LHCN-M2 (cell line): ENCODE results near the gene TMEM154. TPM values are rescaled to one million over a fixed set of nuclear protein-coding genes. Genes with fewer than 3 reads are reported as not detected.
A peak's percentile ranks its signal among the peaks of the same experiment; 100 is the strongest.

ENCODE experiments used
- DNase-seq: peaks from one replicate; pipeline ENCODE4 v3.0.0-alpha.2; 2012; ENCODE audit warnings: low read depth
- polyA plus RNA-seq: library from polyadenylated mRNA; unstranded; fragments of >200 nt; gene quantifications from one replicate; pipeline ENCODE4 v1.2.1, GENCODE V29; 2012; ENCODE audit warnings: missing spikeins
- total RNA-seq: library from RNA; depleted of rRNA; stranded (reverse); fragments of >200 nt; gene quantifications from 2 replicates; pipeline ENCODE4 v1.2.3, GENCODE V29; 2014; rRNA removed

Gene TMEM154, protein sequence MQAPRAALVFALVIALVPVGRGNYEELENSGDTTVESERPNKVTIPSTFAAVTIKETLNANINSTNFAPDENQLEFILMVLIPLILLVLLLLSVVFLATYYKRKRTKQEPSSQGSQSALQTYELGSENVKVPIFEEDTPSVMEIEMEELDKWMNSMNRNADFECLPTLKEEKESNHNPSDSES
- 0.52 and 0.90 TPM in 2 replicates for total RNA-seq
- 0.19 TPM for polyA plus RNA-seq

DNA sequence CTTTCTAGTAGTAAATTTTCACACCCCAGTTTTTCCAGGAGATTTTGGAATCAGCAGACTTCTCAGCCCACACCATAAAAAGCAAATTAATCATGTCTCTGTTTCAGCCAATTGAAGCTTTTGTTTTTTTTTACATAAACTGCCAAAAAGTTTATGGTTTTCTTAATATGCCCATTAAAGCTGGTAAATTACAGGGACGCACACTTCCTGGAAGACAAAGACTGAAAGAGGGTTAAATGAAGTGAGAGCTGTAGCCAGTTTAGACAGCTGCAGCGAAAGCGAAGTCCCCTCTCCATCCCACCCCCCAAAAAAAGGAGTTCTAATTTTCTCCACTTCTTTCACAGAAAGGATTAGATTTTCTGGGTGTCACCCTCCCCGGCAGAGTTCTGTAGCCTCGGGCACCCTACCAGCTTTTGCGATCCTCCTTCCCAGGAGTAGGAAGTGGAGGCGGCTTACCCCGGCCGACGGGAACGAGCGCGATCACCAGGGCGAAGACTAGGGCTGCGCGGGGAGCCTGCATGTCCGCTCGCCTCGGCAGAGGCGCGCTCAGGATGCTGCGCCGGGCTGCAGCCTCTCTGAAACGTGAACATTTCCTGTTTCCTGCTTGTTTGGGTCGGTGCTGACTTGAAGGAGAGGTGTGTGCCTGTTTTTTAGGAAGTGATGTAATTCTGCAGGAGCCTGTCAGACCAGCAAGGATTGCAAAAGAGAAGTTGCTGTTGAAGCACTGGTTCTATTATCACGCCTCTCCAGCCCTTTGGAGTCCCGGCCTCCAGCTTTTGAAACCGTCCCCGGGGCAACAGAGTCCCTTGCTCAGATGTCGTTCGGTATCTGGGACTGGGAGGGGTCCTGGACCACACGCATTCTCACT is at the start of gene TMEM154:
Gene TMEM154, minus strand, starts transcription at position 584 of the 868 bp plus-strand sequence. Its CDS starts 64 bp downstream, at position 520.
- peak; percentile 51 for DNase-seq

DNA sequence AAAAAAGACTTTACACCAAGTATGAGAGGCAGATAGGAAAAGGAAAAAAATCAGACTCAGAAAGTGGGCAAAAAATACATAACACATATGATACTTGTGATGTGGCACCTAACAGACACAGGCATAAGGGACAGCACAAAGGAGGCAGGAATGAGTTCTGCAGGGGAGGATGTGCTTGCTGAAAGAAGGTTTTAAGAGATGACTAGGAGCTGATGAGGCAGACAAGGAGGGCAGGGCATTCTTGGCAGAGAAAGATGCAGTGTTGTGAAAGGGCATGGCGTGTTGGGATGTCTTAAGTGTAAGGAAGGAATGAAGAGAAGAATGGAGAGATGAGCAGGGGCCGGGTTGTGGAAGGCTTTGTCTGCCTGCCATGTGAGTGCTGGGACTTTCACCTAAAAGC is 49.7 kb upstream of the TMEM154 start:
- peak; percentile 22 for DNase-seq

DNA sequence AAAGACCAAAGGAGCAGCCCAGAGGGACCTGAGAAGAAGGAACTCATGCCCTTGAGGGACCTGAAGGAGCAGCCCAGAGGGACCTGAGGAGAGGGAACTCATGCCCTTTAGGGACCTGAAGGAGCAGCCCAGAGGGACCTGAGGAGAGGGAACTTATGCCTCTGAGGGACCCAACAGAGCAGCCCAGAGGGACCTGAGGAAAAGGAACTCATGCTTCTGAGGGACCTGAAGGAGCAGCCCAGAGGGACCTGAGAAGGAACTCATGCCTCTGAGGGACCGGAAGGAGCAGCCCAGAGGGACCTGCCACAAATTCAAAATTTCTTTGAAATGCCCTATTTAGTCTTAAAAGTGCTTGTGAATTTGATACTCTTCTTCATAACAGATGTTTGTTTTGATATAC is 48.5 kb upstream of the TMEM154 start:
- DNase-seq = no peak

DNA sequence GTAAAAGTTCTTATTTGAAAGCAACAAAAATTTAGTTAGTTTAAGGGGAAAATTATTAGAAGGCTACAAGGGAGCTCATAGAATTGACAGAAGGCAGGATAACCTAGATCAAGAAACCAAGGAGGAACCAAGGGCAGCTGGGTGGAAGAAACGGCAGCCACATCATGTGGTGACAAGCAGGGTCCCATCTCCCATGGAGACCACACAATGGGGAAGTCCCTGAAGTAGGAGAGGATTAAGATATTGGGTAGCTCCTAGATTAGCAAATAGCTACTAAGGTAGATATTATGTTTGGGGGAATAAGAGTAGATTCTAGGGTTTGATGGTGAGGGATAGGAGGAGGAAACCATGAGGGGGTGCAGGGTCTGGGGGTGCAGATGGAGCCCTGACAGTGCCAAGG is 48.0 kb upstream of the TMEM154 start:
- DNase-seq = no peak

DNA sequence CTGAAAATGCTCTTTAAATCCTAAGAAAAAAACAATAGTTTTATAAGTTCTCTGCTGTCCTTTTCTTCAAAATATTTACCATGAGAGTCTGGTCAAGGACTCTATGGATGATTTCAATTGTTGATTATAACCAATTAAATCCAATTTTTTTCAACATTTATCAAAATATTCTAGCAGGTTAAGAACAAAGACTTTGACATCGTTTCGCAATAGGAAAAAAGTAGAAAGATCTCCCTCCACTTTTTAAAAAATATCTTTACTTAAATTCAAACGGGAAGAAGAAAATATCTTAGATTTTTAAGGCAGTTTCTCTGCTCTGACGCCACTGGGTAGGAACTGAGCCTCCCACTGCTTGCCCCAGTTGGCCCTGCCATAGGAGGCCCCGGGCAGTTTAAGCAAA is 44.7 kb upstream of the TMEM154 start:
- DNase-seq = no peak

DNA sequence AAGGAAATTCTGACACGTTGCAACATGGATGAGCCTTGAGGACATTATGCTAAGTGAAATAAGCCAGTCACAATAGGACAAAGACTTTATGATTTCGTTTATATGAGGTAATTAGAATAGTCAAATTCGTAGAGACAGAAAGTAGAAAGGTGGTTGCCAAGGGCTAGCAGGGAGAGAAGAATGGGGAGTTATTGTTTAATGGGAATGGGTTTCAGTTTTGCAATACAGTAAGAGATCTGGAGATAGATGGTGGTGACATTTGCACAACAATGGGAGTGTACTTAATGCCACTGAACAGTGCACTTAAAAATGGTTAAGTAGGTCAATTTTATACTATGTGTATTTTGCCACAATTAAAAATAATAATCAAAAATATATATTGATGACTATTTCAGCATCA is 43.4 kb upstream of the TMEM154 start:
- DNase-seq = no peak

DNA sequence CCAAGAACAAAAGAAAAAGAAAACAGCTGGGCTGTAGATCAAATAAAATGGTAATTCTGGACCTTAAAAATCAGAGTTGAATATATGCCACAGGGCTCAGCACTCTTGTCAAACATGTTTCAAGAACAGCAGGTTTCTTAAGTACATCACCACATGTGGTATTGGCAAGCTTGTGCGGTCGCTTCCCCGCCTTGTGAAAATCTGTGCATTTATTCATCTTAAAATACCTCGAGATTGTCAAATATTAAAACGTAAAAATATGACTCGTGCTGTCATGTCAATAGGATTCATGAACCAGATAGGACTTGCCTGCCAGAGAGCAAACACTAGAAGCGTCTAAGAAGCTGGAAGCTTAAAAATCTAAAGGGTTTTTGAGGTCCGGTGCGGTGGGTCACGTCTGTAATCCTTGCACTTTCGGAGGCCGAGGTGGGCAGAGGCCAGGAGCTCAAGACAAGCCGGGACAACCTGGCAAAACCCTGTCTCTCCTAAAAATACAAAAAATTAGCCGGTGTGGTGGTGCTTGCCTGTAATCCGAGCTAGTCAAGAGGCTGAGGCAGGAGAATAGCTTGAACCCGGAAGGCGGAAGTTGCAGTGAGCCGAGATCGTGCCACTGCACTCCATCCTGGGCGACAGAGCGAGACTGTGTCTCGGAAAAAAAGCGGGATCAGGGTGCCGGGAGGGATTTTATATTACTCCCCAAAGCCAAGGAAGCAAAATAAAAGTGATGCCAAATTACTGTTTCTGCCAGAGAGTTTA is 40.2 kb upstream of the TMEM154 start:
- no peak for DNase-seq

DNA sequence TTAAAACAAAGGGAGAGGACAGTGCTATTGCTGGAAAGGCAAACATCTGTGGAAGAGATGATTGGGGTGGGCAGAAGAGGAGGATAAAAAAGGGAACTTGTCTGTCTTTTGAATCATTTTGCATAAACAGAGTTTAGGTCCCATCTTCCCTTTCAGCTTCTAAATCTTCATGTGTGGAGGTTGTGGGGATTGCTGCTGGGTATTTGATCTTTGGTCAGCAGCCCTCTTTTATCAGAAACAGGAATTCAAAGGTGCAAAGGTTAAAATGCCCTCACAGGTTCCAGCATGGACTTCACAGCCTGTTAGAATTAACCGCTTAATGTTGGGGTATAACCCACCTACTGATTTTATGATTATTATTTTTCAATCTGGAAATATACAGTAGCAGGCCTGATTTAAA is 39.5 kb upstream of the TMEM154 start:
- no peak for DNase-seq

DNA sequence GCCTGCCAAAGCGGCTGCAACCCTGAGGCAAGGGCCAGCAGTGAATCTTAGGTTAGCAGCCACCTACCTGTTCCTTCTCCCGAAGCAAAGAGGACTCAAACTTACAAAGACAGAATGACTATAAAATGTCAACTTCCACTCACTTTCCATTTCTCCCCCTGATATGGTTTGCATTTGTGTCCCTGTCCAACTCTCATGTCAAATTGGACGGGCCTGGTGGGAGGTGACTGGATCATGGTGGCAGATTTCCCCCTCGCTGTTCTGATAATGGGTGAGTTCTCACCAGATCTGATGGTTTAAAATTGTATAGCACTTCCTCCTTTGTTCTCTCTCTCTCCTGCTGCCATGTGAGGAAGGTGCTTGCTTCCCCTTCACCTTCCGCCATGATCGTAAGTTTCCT is 35.3 kb upstream of the TMEM154 start:
- DNase-seq = no peak

DNA sequence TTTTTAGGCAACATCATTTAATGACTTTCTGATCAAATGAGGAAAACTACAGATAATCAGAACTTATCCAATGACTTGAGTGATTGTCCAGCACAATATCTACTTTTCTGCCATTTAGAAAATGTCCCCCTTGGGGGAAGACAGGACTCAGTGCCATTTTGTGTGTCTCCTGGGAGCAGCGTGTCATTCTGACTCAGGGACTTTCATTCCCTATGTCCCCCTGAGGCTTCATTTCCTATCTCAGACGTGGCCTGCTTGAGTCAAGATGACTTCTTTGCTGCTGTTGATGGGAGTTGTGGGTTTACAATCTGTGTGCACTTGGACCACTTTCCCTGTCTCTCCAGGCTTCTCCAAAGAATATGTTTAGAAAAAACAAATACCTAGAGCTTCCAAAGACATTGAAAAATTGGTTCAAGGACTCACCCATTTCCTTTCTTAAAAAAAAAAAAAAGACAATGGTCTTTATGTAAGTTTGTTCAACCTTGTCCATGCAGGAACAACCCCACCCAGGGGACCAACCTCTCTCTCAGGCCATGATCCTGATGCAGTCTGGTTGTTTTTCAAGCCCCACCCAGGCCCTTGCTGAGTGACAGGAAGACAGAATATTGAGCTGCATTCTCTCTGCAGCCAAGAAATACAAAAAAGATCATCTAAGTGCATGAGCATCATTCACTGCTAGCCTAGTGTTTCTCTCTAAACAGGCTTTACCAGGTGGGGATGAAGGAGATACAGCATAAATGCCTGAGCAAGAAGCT is 34.3 kb upstream of the TMEM154 start:
- no peak for DNase-seq

DNA sequence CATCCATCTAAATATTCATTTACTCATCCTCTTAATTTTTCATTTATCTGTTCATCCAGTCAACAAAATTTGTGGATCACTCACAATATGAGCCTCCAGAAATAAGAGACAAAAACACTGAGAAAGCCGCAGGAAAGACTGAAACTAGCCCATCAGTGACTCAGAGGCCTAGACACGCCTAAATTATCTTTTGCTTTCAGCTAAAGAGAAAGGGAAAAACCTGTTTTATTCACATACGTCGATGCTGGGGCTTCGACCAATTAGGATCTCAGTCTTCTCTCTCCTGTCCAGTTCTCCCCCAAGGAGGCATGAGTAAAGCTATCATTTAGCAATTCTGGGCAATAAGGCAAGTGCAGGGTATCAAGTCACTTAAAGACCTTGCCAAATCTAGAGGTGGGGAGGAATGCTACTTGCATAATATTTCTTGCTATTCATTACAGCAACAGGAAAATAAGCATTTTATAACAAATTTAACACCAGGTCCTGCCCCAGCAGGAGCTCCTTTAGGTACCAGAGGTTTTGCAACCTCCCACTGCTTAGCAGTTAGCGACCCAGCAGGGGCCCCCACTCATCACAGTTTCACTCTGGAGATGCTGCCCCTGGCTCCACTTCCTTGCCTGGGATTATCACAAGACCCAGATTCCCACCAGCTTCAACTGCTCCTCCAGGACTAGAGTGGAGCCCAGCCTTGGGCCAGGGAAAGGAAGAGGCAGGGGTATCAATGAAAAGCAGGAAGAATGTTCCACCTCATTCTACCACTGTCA is 30.1 kb upstream of the TMEM154 start:
- DNase-seq = no peak

DNA sequence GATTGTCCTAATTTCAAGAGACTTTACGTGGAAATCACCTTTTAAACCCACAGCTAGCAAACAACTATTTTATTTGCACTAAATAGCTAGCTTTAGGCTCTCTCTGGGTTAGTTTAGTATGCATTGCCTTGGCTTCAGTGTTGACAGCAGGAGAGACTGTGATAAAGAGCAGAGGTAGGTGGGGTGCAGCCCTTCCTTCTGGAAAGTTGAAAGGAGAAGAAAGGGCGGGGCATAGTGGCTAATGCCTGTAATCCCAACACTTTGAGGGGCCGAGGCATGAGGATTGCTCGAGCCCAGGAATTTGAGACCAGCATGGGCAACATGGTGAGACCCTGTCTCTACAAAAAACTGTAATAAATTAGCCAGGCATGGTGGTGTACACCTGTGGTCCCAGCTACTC is 29.0 kb upstream of the TMEM154 start:
- no peak for DNase-seq

DNA sequence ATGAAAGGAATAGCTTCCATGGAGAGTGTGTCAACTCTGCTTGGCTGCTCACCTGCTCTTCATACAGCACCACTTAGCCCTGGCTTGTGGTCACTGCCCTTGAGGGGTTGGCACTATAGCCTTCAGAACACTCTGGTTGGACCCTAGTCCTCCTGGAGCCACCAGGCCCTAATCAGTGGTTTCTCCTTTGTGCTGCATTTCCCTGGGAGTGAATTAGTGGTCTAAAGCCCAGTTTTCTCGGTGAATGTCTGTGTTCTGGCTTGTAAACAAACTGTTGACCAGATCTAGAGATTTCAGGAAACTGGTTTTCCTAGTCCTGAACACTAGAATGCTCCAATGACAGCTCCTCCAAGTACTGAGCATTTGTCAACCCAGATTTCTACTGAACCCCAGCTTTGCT is 28.6 kb upstream of the TMEM154 start:
- no peak for DNase-seq

DNA sequence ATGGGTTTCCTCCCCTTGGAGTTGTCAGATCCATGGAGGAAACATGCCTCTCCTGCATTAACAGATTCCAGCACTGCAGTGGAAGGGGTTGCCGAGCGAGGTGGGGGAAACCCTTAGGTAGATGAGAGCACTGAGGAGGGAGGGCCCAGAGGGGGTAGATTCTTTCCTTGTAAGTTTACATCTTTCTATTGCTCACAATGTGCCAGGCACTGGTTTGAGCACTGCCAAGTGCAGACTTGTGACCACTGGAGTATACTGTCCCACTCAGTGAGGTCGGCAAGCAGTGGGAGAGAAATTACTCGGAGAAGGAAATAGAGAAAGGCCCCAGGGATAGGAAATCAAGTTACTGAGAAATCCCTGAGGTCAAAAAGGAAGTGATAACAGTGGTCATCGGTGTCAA is 27.8 kb upstream of the TMEM154 start:
- DNase-seq = no peak

DNA sequence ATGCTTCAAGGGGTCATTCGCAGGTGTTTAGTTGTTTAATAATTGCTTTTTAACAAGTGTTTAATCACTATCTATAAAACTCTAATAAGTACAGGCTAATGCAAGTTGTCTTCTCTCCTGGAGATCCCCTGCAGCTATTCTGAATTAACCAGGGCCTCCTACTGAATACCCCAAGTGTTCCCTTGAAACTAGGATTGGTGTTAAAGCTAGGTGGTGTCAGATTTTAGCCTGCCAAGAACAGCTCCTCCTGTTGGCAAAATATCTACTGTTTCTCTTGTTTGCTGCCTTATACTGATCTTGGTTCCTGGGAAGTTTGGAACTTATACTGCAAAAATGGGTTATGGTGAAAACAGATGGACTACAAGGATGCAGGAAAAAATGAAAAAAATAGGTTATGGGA is 26.1 kb upstream of the TMEM154 start:
- no peak for DNase-seq

DNA sequence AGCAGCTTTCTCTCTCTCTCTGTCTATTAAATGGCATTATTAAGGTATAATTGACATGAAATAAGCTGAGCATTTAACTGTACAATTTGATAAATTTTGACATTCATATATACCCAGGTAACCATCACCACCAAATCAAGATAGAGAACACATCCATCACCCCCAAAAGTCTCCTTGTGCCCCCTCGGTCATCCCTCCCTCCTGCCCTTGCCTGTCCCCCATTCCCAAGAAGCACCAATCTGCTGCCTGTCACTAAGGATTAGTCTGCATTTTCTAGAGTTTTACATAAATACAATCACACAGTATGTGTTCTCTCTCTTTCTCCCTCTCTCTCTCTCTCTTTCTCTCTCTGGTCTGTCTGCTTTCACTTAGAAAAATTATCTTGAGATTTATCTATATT is 25.0 kb upstream of the TMEM154 start:
- no peak for DNase-seq

DNA sequence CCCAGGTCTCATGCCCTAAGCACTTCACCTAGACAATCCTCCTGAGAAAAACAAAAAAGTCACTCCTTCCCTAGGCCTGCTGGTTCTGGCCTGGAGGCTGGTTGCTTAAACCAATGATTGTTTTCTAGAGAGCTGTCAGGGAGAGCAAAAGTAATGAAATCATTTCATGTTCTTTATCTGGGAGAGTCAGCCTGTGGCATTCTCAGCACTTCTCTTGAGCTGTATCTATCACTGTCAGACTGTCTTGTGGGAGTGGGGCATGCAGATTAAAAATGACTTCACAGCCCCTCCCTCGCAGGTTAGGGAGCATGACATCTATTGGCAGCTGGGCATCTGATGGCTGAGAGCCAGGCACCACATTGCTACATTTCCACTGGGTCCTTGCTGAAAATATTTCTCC is 20.4 kb upstream of the TMEM154 start:
- peak; percentile 37 for DNase-seq

DNA sequence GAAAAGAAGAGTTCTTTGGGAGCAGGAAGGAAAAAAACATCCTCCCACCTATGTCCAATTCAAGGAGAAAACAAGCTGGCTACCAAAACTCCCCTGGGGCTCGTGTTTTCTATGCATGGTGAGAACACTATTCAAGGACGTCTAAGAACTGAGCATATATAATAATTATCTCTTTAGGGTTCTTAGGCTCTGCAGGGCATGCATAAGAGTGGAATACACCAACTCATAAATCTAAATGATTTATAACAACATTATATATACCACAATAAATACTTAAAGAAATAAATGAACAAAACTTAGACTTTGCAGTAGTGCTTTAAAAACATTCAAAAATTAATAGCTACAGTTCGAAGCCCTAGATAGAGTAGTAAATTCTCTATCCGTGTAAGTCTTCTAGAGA is 19.5 kb upstream of the TMEM154 start:
- no peak for DNase-seq

DNA sequence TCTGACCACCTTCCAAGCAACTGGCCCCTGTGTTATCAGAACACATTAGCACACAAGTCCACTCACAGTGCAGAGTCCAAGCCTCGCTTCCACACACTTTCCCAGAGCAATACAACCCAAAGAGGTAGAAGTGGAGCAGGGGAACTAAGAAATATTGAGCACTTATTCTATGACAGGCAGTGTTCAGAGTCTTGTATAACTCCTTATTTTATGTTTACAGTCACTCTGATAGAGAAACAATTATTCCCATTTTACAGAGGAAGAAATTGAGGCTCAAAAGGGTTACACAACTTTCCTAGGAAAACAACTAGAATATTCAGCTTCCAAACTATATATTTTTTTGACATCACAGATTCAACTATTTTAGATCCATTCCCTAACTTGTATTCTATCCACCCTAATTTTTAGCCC is 18.3 kb upstream of the TMEM154 start:
- DNase-seq = no peak

DNA sequence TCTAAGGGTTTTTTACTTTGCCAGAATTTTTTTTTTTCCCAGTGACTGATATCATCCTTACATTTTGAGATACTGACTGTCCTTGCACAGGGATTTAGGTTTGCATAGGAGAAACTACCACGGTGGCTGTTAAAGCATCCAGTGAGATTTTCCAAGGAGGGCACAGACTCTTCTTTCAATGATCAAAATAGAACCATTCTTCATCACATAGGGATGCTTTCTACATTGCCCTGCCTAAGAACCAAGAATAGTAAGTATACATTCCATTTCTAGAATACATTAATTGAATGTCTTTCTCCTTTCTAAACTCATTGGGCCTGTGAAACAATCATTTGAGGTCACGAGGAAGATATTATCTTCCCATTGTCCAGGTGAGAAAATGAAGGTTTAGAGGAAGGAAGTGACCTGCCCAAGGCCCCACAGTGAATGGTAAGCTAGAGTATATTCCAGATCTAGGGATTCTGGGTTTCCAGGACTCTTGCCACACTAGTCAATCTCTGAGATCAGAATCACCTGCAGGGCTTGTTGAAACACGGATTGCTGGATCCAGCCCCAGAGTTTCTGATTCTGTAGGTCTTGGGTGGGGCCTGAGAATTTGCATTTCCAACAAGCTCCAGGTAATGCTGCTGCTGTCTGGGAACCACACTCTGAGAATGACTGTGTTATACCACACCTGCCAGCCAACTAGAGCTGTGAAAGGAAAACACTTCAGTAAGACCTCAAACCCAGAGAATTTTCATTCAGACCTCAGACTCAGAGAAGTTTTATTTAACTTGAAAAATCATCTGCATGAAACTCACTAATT is 17.7 kb upstream of the TMEM154 start:
- no peak for DNase-seq
